Neutrophil (primary cell): ENCODE data around the gene ZNF202.

Experiments
- H3K27ac ChIP-seq: fragments of 200-600 bp; sonication (generic); 2 replicates; pipeline ENCODE4 v1.5.1; 2016; ENCODE audit warnings: mild to moderate bottlenecking, moderate library complexity
- H3K27me3 ChIP-seq: fragments of 200-600 bp; sonication (generic); 2 replicates; pipeline ENCODE4 v1.6.0; 2016; ENCODE audit warnings: mild to moderate bottlenecking
- H3K36me3 ChIP-seq: fragments of 200-600 bp; sonication (generic); 2 replicates; pipeline ENCODE4 v1.5.1; 2017
- H3K4me1 ChIP-seq, 2 experiments: fragments of 200-600 bp in 1 of 2; sonication (generic) in 1 of 2; 1 replicate in 1 of 2; 2 replicates in 1 of 2; pipeline versions ENCODE4 v1.5.1 to v1.6.1; 2013 to 2016; ENCODE audit warnings: low read depth in 1 of 2, low read length in 1 of 2, mild to moderate bottlenecking in 1 of 2, moderate library complexity in 1 of 2; ENCODE audit not compliant: control insufficient read depth in 1 of 2, insufficient read depth in 1 of 2
- H3K4me3 ChIP-seq, 2 experiments: fragments of 200-600 bp in 1 of 2; sonication (generic) in 1 of 2; 1 replicate in 1 of 2; 2 replicates in 1 of 2; pipeline ENCODE4 v1.5.1; 2013 to 2016; ENCODE audit warnings: low read depth in 1 of 2, low read length in 1 of 2, mild to moderate bottlenecking in 1 of 2, moderate library complexity in 1 of 2
- H3K9me3 ChIP-seq: fragments of 200-600 bp; sonication (generic); 2 replicates; pipeline ENCODE4 v1.5.1; 2016
- CTCF ChIP-seq: fragments of 200-600 bp; sonication (generic); IDR thresholded peaks from 2 replicates; pipeline ENCODE4 v1.5.1; 2016; ENCODE audit warnings: antibody characterized with exemption

Gene ZNF202

GRCh38 chr11:123738374-123738773 is 3.1 kb downstream of the ZNF202 start:
- Histone ChIP-seq H3K9me3 (no peaks in the 10 kb centered on the region), H3K36me3 (no peaks in the 10 kb centered on the region), H3K27me3 (peaks cover 1% of the 10 kb centered on the region), H3K4me3 (no peak overlapping the region), H3K27ac (no peak overlapping the region), H3K4me1 (peaks cover 17 to 20% of the 10 kb centered on the region in 2 experiments)
- TF ChIP-seq CTCF: no peak

- Histone ChIP-seq H3K27me3 (no peaks in the 10 kb centered on the region), H3K27ac (no peak overlapping the region), H3K36me3 (no peaks in the 10 kb centered on the region), H3K9me3 (no peaks in the 10 kb centered on the region), H3K4me1 (peaks cover 10 to 13% of the 10 kb centered on the region in 2 experiments), H3K4me3 (no peak overlapping the region)
- no peak for TF ChIP-seq CTCF
Measured at GRCh38 chr11:123736769-123737168, 4.7 kb downstream of the ZNF202 start.

- H3K27ac ChIP-seq: no peak overlapping the region
- TF ChIP-seq CTCF: no peak
- peaks cover 57% of the 10 kb centered on the region for H3K36me3 ChIP-seq
- peaks cover 9% of the 10 kb centered on the region for H3K9me3 ChIP-seq
- H3K4me1 ChIP-seq: no peaks in the 10 kb centered on the region
- H3K4me3 ChIP-seq: no peak overlapping the region
- no peaks in the 10 kb centered on the region for H3K27me3 ChIP-seq
Measured at GRCh38 chr11:123729602-123730001, 11.9 kb downstream of the ZNF202 start.

- H3K9me3 ChIP-seq: peaks cover 9% of the 10 kb centered on the region
- peaks cover 60% of the 10 kb centered on the region for H3K36me3 ChIP-seq
- H3K27me3 ChIP-seq: no peaks in the 10 kb centered on the region
- no peak overlapping the region for H3K4me3 ChIP-seq
- no peaks in the 10 kb centered on the region for H3K4me1 ChIP-seq
- TF ChIP-seq CTCF: no peak
- no peak overlapping the region for H3K27ac ChIP-seq
Measured at GRCh38 chr11:123725995-123726655, 15.3 kb downstream of the ZNF202 start.

- peaks cover 16% of the 10 kb centered on the region for H3K27me3 ChIP-seq
- TF ChIP-seq CTCF: no peak
- H3K36me3 ChIP-seq: peaks cover under 1% of the 10 kb centered on the region
- H3K4me3 ChIP-seq: no peak overlapping the region
- H3K27ac ChIP-seq: no peak overlapping the region
- H3K4me1 ChIP-seq: peaks cover 5 to 8% of the 10 kb centered on the region in 2 experiments
- H3K9me3 ChIP-seq: no peaks in the 10 kb centered on the region
Measured at GRCh38 chr11:123719452-123719851, 22.0 kb downstream of the ZNF202 start.
